Endodermal cell (in vitro differentiated cells): ENCODE results near the gene SHKBP1. TPM values are rescaled to one million over a fixed set of nuclear protein-coding genes. Genes with fewer than 3 reads are reported as not detected.

Experiments used
- DNase-seq: peaks from one replicate; pipeline ENCODE4 v3.0.0-alpha.2; 2017
- H3K27ac ChIP-seq: 2 replicates; pipeline ENCODE4 v1.5.1; 2013; ENCODE audit warnings: mild to moderate bottlenecking, low read depth, low read length, moderate library complexity
- H3K27me3 ChIP-seq: 2 replicates; pipeline ENCODE4 v1.6.1; 2013; ENCODE audit warnings: mild to moderate bottlenecking, low read length, moderate library complexity; ENCODE audit not compliant: insufficient read depth, control insufficient read depth, poor library complexity, severe bottlenecking
- H3K36me3 ChIP-seq: 2 replicates; pipeline ENCODE4 v1.7.0; 2013; ENCODE audit warnings: mild to moderate bottlenecking, low read length, moderate library complexity; ENCODE audit not compliant: control insufficient read depth, insufficient read depth
- H3K4me1 ChIP-seq: one replicate; pipeline ENCODE4 v1.7.0; 2013; ENCODE audit warnings: low read length; ENCODE audit not compliant: control insufficient read depth, insufficient read depth
- H3K4me3 ChIP-seq: 2 replicates; pipeline ENCODE4 v1.5.1; 2013; ENCODE audit warnings: mild to moderate bottlenecking, low read length, moderate library complexity
- H3K9ac ChIP-seq: 2 replicates; pipeline ENCODE4 v1.6.1; 2013; ENCODE audit warnings: mild to moderate bottlenecking, low read length, moderate library complexity; ENCODE audit not compliant: poor library complexity, severe bottlenecking; ENCODE audit errors: extremely low read depth
- H3K9me3 ChIP-seq: 2 replicates; pipeline ENCODE4 v1.6.1; 2013; ENCODE audit warnings: mild to moderate bottlenecking, low read length, moderate library complexity; ENCODE audit not compliant: control insufficient read depth
- H3K27ac Mint-ChIP-seq: 2 replicates; pipeline ENCODE4 v1.8.0; 2020; ENCODE audit warnings: mixed read lengths
- H3K27me3 Mint-ChIP-seq: 2 replicates; pipeline ENCODE4 v1.8.0; 2021; ENCODE audit warnings: mild to moderate bottlenecking, mixed read lengths; ENCODE audit not compliant: insufficient read depth
- H3K36me3 Mint-ChIP-seq: 2 replicates; pipeline ENCODE4 v1.8.0; 2020; ENCODE audit warnings: low read depth, mixed read lengths
- H3K4me1 Mint-ChIP-seq: 2 replicates; pipeline ENCODE4 v1.8.0; 2020; ENCODE audit warnings: mixed read lengths
- H3K4me3 Mint-ChIP-seq: 2 replicates; pipeline ENCODE4 v1.8.0; 2020; ENCODE audit warnings: mild to moderate bottlenecking, moderate library complexity, mixed read lengths
- H3K9me3 Mint-ChIP-seq: 2 replicates; pipeline ENCODE4 v1.8.0; 2020; ENCODE audit warnings: mild to moderate bottlenecking, mixed read lengths
- WGBS, 2 experiments: methylation state at CpG; one replicate each; pipeline versions ENCODE4 v1.1.5 to v1.1.7; 2013; ENCODE audit warnings: missing lambda C conversion rate in 2 of 2, mixed read lengths in 1 of 2; ENCODE audit not compliant: insufficient coverage in 1 of 2, insufficient read length in 1 of 2; 5-methylcytosine and 5-hydroxymethylcytosine counted together
- total RNA-seq, 2 donors: library from RNA; stranded (reverse); fragmentation: NEBNext Ultra II Directional in 1 of 2; extraction: Animal tissue kit (Norgen Biotek cat#: 25700) in 1 of 2; gene quantifications; 2 replicates in 1 of 2; 3 replicates in 1 of 2; pipeline ENCODE4 v1.2.1, GENCODE V29; 2021
- TF ChIP-seq, protein P1 (sequence below): fragments of 200-600 bp; sonication (generic); conservative IDR thresholded peaks from 2 replicates; pipeline ENCODE4 v1.5.0; 2021; ENCODE audit warnings: antibody characterized with exemption, mild to moderate bottlenecking

SHKBP1 gene
- total RNA-seq, 2 donors from 2014 or later: 110 TPM

DNA sequence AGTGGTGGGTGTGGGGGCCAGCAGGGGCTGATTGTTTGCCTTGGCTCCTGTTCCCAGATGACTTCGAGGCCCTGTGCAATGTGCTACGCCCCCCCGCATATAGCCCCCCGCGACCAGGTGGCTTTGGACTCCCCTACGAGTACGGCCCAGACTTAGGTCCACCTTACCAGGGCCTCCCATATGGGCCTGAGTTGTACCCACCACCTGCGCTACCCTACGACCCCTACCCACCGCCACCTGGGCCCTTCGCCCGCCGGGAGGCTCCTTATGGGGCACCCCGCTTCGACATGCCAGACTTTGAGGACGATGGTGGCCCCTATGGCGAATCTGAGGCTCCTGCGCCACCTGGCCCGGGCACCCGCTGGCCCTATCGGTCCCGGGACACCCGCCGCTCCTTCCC lies 50.2 kb downstream of the SHKBP1 start:
- Histone ChIP-seq H3K9ac (no peak overlapping the region), H3K4me1 (no peaks in the 10 kb centered on the region), H3K27me3 (no peaks in the 10 kb centered on the region), H3K4me3 (no peak overlapping the region), H3K9me3 (no peaks in the 10 kb centered on the region), H3K27ac (no peak overlapping the region), H3K36me3 (peaks cover 20% of the 10 kb centered on the region)
- Mint-ChIP-seq H3K27ac (no peak overlapping the region), H3K36me3 (peaks cover 60% of the 10 kb centered on the region), H3K9me3 (no peaks in the 10 kb centered on the region), H3K4me1 (peaks cover 21% of the 10 kb centered on the region), H3K4me3 (no peak overlapping the region), H3K27me3 (no peaks in the 10 kb centered on the region)
- 95 to 98% methylated on average over 22 to 24 of the region's 24 CpGs for WGBS, 2 experiments
- TF ChIP-seq, protein P1, sequence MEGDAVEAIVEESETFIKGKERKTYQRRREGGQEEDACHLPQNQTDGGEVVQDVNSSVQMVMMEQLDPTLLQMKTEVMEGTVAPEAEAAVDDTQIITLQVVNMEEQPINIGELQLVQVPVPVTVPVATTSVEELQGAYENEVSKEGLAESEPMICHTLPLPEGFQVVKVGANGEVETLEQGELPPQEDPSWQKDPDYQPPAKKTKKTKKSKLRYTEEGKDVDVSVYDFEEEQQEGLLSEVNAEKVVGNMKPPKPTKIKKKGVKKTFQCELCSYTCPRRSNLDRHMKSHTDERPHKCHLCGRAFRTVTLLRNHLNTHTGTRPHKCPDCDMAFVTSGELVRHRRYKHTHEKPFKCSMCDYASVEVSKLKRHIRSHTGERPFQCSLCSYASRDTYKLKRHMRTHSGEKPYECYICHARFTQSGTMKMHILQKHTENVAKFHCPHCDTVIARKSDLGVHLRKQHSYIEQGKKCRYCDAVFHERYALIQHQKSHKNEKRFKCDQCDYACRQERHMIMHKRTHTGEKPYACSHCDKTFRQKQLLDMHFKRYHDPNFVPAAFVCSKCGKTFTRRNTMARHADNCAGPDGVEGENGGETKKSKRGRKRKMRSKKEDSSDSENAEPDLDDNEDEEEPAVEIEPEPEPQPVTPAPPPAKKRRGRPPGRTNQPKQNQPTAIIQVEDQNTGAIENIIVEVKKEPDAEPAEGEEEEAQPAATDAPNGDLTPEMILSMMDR: no peak
- no peak for DNase-seq

DNA sequence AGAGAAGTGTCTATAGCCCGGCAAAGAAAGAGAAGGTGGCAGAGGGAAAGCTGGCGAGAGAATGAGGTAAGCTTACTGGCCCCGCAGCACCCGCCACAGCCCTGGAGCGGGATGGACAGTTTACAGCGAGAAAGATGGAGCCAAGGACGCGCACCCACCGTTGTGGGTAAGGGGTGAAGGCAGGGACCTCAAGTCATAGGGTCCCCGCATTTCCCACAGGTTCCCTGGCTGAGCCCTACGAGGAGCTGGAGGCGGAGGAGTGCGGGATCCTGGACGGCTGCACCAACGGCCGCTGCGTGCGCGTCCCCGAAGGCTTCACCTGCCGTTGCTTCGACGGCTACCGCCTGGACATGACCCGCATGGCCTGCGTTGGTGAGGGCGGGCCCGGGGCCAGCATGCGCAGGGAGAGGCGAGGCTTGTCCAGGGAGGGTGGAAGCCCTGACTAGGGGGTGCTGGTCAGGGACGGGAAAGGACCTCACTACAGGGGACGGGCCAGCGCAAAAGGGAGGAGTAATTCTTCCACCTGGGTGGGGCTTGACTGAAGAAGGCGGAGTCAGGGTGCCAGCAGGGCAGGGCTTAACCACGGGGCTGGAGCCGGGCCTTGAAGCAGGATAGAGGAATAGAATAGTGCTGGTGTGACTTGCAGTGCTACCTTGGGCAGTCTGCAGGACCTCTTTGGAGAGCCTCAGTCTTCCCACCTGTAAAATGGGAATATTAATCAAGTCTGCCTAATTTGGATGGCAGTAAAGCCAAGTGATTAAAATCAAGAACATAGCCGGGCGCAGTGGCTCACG lies 51.0 kb downstream of the SHKBP1 start:
- Mint-ChIP-seq H3K4me1 (peaks cover 25% of the 10 kb centered on the region), H3K9me3 (no peaks in the 10 kb centered on the region), H3K4me3 (no peak overlapping the region), H3K27ac (no peak overlapping the region), H3K36me3 (peaks cover 55% of the 10 kb centered on the region), H3K27me3 (no peaks in the 10 kb centered on the region)
- peak; percentile 60 for DNase-seq
- TF ChIP-seq, protein P1: no peak
- no peak overlapping the region for H3K27ac ChIP-seq
- WGBS, 2 experiments: 93 to 94% methylated on average over 27 to 39 of the region's 39 CpGs
- no peak overlapping the region for H3K4me3 ChIP-seq
- H3K9ac ChIP-seq: no peak overlapping the region
- H3K27me3 ChIP-seq: no peaks in the 10 kb centered on the region
- no peaks in the 10 kb centered on the region for H3K9me3 ChIP-seq
- H3K4me1 ChIP-seq: no peaks in the 10 kb centered on the region
- H3K36me3 ChIP-seq: peaks cover 16% of the 10 kb centered on the region

DNA sequence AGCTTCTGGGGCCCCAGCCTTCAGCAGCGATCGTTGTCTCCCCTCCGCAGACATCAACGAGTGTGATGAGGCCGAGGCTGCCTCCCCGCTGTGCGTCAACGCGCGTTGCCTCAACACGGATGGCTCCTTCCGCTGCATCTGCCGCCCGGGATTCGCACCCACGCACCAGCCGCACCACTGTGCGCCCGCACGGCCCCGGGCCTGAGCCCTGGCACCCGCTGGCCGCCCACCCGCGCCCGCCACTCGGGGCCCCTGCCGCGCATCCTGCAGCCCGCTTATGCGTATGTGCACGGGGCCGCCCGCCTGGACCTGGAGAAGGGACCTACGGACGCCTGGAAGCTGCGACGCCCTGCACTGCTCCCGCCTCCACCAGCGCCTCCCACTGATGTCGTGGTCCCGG lies 52.7 kb downstream of the SHKBP1 start:
- DNase-seq: no peak
- TF ChIP-seq, protein P1: no peak
- H3K4me1 Mint-ChIP-seq: peaks cover 25% of the 10 kb centered on the region

More for the DNA sequence above, 52.7 kb downstream of the SHKBP1 start:
- Mint-ChIP-seq H3K27ac (no peak overlapping the region), H3K36me3 (peaks cover 47% of the 10 kb centered on the region), H3K27me3 (peaks cover 2% of the 10 kb centered on the region), H3K4me3 (no peak overlapping the region), H3K9me3 (no peaks in the 10 kb centered on the region)
- 94 to 96% methylated on average over 24 to 42 of the region's 42 CpGs for WGBS, 2 experiments
- Histone ChIP-seq H3K27me3 (no peaks in the 10 kb centered on the region), H3K36me3 (peaks cover 16% of the 10 kb centered on the region), H3K27ac (no peak overlapping the region), H3K4me1 (peaks cover 6% of the 10 kb centered on the region), H3K4me3 (no peak overlapping the region), H3K9ac (no peak overlapping the region), H3K9me3 (no peaks in the 10 kb centered on the region)
